Measurements from ENCODE around the gene LEFTY2. TPM values are rescaled to one million over a fixed set of nuclear protein-coding genes. Genes with fewer than 3 reads are reported as not detected.
A peak's percentile ranks its signal among the peaks of the same experiment; 100 is the strongest.
"Not testable (repeated sequence)": the region's sequence is repeated elsewhere in the genome, so short reads cannot be mapped to it uniquely, and the experiment has no call there.

Gene LEFTY2
- total RNA-seq, 2 donors from 2014 or later = 0.70 to 0.90 TPM

GRCh38 chr1:225940385-225941151 is 452 bp downstream of the LEFTY2 start:
- Histone ChIP-seq H3K36me3 (no peaks in the 10 kb centered on the region), H3K27ac (peak overlapping the region; percentile 37 to 46), H3K4me1 (peaks cover 0 to 15% of the 10 kb centered on the region in 2 donors), H3K27me3 (no peaks in the 10 kb centered on the region), H3K9me3 (no peaks in the 10 kb centered on the region), H3K4me3 (no peak overlapping the region)
- DNase-seq (ENCODE audit: low spot score) = no peak
- no peak for TF ChIP-seq CTCF (IDR thresholded peaks at IDR 0.05)

- H3K36me3 ChIP-seq; H3K9me3 ChIP-seq; H3K27ac ChIP-seq; H3K27me3 ChIP-seq; DNase-seq (ENCODE audit: low spot score): not testable (repeated sequence)
- H3K4me3 ChIP-seq = peak overlapping the region in 1 of 2 donors; percentile 17
- peaks cover 0 to 15% of the 10 kb centered on the region in 2 donors for H3K4me1 ChIP-seq
Measured at GRCh38 chr1:225939939-225940310, 1.1 kb downstream of the LEFTY2 start.

- not testable (repeated sequence) for DNase-seq (ENCODE audit: low spot score); H3K9me3 ChIP-seq; H3K27ac ChIP-seq; H3K27me3 ChIP-seq; H3K36me3 ChIP-seq
- H3K4me1 ChIP-seq = peaks cover 0 to 15% of the 10 kb centered on the region in 2 donors
- H3K4me3 ChIP-seq = peak overlapping the region in 1 of 2 donors; percentile 17
Measured at GRCh38 chr1:225939097-225939938, 1.7 kb downstream of the LEFTY2 start.

- Histone ChIP-seq H3K27ac (no peak overlapping the region), H3K4me3 (no peak overlapping the region), H3K9me3 (no peaks in the 10 kb centered on the region), H3K27me3 (no peaks in the 10 kb centered on the region), H3K36me3 (no peaks in the 10 kb centered on the region), H3K4me1 (peaks cover 0 to 15% of the 10 kb centered on the region in 2 donors)
- TF ChIP-seq CTCF (IDR thresholded peaks at IDR 0.05) = no peak
- no peak for DNase-seq (ENCODE audit: low spot score)
Measured at GRCh38 chr1:225937048-225937968, 3.7 kb downstream of the LEFTY2 start.

- H3K4me1 ChIP-seq = peaks cover 0 to 12% of the 10 kb centered on the region in 2 donors
- no peaks in the 10 kb centered on the region for H3K27me3 ChIP-seq
- H3K9me3 ChIP-seq = no peaks in the 10 kb centered on the region
- no peak overlapping the region for H3K27ac ChIP-seq
- TF ChIP-seq CTCF (IDR thresholded peaks at IDR 0.05) = no peak
- no peak overlapping the region for H3K4me3 ChIP-seq
- DNase-seq (ENCODE audit: low spot score) = no peak
- no peaks in the 10 kb centered on the region for H3K36me3 ChIP-seq
Measured at GRCh38 chr1:225936523-225936922, 4.5 kb downstream of the LEFTY2 start.

- H3K9me3 ChIP-seq; H3K27me3 ChIP-seq; H3K27ac ChIP-seq; H3K4me3 ChIP-seq; H3K36me3 ChIP-seq; H3K4me1 ChIP-seq; DNase-seq (ENCODE audit: low spot score): not testable (repeated sequence)
Measured at GRCh38 chr1:225936086-225936485, 4.9 kb downstream of the LEFTY2 start.
